Right cardiac atrium (tissue), 5 donors: Measurements from ENCODE around the gene SH3BP4. TPM values are rescaled to one million over a fixed set of nuclear protein-coding genes. Genes with fewer than 3 reads are reported as not detected.

Experiments used
- ATAC-seq, 2 donors: fragments of 200-7000 bp; cut with Tn5 transposase; one replicate each; pipeline versions ENCODE4 v1.8.0 to v1.9.1; 2020; ENCODE audit warnings: moderate library complexity in 2 of 2, mild to moderate bottlenecking in 1 of 2
- DNase-seq, 3 donors: peaks; one replicate each; pipeline ENCODE4 v3.0.0-alpha.2; 2020
- H3K27ac ChIP-seq: one replicate; pipeline ENCODE4 v1.5.1; 2013; ENCODE audit warnings: mild to moderate bottlenecking, low read length, control low read depth, moderate library complexity
- H3K27me3 ChIP-seq: one replicate; pipeline ENCODE4 v1.6.1; 2013; ENCODE audit not compliant: control insufficient read depth, insufficient read depth
- H3K4me1 ChIP-seq: one replicate; pipeline ENCODE4 v1.6.1; 2013; ENCODE audit warnings: low read length; ENCODE audit not compliant: control insufficient read depth, insufficient read depth
- H3K4me3 ChIP-seq: one replicate; pipeline ENCODE4 v1.5.1; 2013; ENCODE audit warnings: low read length, control low read depth
- H3K9me3 ChIP-seq: one replicate; pipeline ENCODE4 v1.6.1; 2013; ENCODE audit warnings: low read length; ENCODE audit not compliant: control insufficient read depth
- WGBS: extraction: QIAGEN DNeasy Blood & Tissue Kit; methylation state at CpG from one replicate; pipeline ENCODE4 v1.1.7; 2013; 5-methylcytosine and 5-hydroxymethylcytosine counted together
- intact Hi-C, 4 donors: fragments of 100-400 bp; cut with DNase I; formaldehyde crosslinking; loops; one replicate each; pipeline versions ENCODE4 v1.11.0 to v1.14.0; 2022 to 2023
- polyA plus RNA-seq: library from polyadenylated mRNA; stranded (reverse); fragments of 200-250 nt; gene quantifications from one replicate; pipeline ENCODE4 v1.2.3, GENCODE V29; 2013
- total RNA-seq, 4 donors: library from RNA; stranded (reverse); fragmentation: NEBNext Ultra II Directional; extraction: Animal tissue kit (Norgen Biotek cat#: 25700); gene quantifications; one replicate each; pipeline ENCODE4 v1.2.1, GENCODE V29; 2021
- donor health status: healthy with polysubstance abuse.
- donor health status: DM: no; HTN: yes; CAD: no.
- donor health status: DM: no; HTN: no; CAD: no.
- donor health status: DM: no; HTN: yes; CAD: no; lungs with severe emphysema.
- donor health status: DM: yes; HTN: yes; CAD: no.

Gene SH3BP4
- total and polyA plus RNA-seq, 5 donors, result 12.3 to 32.0 (median 19.9) TPM

- H3K27ac ChIP-seq, result no peak overlapping the region
- ATAC-seq (no peak), DNase-seq (no peak)
- H3K27me3 ChIP-seq, result no peaks in the 10 kb centered on the region
- H3K4me3 ChIP-seq, result no peak overlapping the region
- no peaks in the 10 kb centered on the region for H3K9me3 ChIP-seq
- WGBS, result 78% methylated on average over 9 of the region's 9 CpGs
- intact Hi-C loops, result no loop called here
- no peaks in the 10 kb centered on the region for H3K4me1 ChIP-seq
Observed at GRCh38 chr2:235098736-235099494, 147.1 kb downstream of the SH3BP4 start.

- H3K27me3 ChIP-seq, result no peaks in the 10 kb centered on the region
- no peaks in the 10 kb centered on the region for H3K9me3 ChIP-seq
- 38% methylated on average over 9 of the region's 9 CpGs for WGBS
- H3K4me1 ChIP-seq, result no peaks in the 10 kb centered on the region
- H3K27ac ChIP-seq, result no peak overlapping the region
- no peak overlapping the region for H3K4me3 ChIP-seq
- intact Hi-C loops, result loop anchor here in 2 of 4 donors (10.0 kb wide), 2 partner anchors 218 to 228 kb away; no protein-coding TSS in a partner anchor
- peak in 1 of 3 donors; percentile 42 for DNase-seq
- peak in 1 of 2 donors; percentile 42 for ATAC-seq
Observed at GRCh38 chr2:235102896-235103295, 151.1 kb downstream of the SH3BP4 start.
